KOPT-K1 (cell line): ENCODE measurements around the gene NAPEPLD.
"Not testable (repeated sequence)": the region's sequence is repeated elsewhere in the genome, so short reads cannot be mapped to it uniquely, and the experiment has no call there.

ENCODE experiments used
- H3K27ac ChIP-seq: fragments of 200-600 bp; sonication (generic); 2 replicates; pipeline ENCODE4 v1.5.1; 2016; ENCODE audit warnings: antibody characterized with exemption, mild to moderate bottlenecking, low read depth, low read length; ENCODE audit not compliant: poor library complexity, severe bottlenecking
- H3K36me3 ChIP-seq: fragments of 200-600 bp; sonication (generic); 2 replicates; pipeline ENCODE4 v1.5.1; 2017; ENCODE audit warnings: antibody characterized with exemption, mild to moderate bottlenecking, low read length, moderate library complexity; ENCODE audit not compliant: insufficient read depth
- H3K9me3 ChIP-seq: fragments of 200-600 bp; sonication (generic); 2 replicates; pipeline ENCODE4 v1.5.1; 2017; ENCODE audit warnings: antibody characterized with exemption, low read length, mild to moderate bottlenecking; ENCODE audit not compliant: insufficient read depth, poor library complexity, severe bottlenecking

Gene NAPEPLD

GRCh38 chr7:103073989-103074518 lies 74.8 kb downstream of the NAPEPLD start:
- Histone ChIP-seq H3K9me3 (peaks cover under 1% of the 10 kb centered on the region), H3K27ac (peak overlapping the region; percentile 78), H3K36me3 (no peaks in the 10 kb centered on the region)

GRCh38 chr7:103071000-103071399 lies 77.9 kb downstream of the NAPEPLD start:
- Histone ChIP-seq H3K36me3 (no peaks in the 10 kb centered on the region), H3K27ac (no peak overlapping the region), H3K9me3 (peaks cover 4% of the 10 kb centered on the region)

GRCh38 chr7:103068414-103069403 lies 80.2 kb downstream of the NAPEPLD start:
- H3K9me3 ChIP-seq: peaks cover 4% of the 10 kb centered on the region
- H3K36me3 ChIP-seq: no peaks in the 10 kb centered on the region
- H3K27ac ChIP-seq: no peak overlapping the region

GRCh38 chr7:103065667-103066066 lies 83.2 kb downstream of the NAPEPLD start:
- H3K9me3 ChIP-seq: peaks cover 4% of the 10 kb centered on the region
- H3K27ac ChIP-seq: no peak overlapping the region
- H3K36me3 ChIP-seq: no peaks in the 10 kb centered on the region

GRCh38 chr7:103063895-103064294 lies 85.0 kb downstream of the NAPEPLD start:
- peaks cover 2% of the 10 kb centered on the region for H3K9me3 ChIP-seq
- no peak overlapping the region for H3K27ac ChIP-seq
- H3K36me3 ChIP-seq: no peaks in the 10 kb centered on the region

GRCh38 chr7:103059471-103059870 lies 89.4 kb downstream of the NAPEPLD start:
- no peaks in the 10 kb centered on the region for H3K9me3 ChIP-seq
- H3K36me3 ChIP-seq: no peaks in the 10 kb centered on the region
- H3K27ac ChIP-seq: no peak overlapping the region

GRCh38 chr7:103058122-103058521 lies 90.8 kb downstream of the NAPEPLD start:
- H3K27ac ChIP-seq: no peak overlapping the region
- no peaks in the 10 kb centered on the region for H3K36me3 ChIP-seq
- no peaks in the 10 kb centered on the region for H3K9me3 ChIP-seq

- not testable (repeated sequence) for H3K9me3 ChIP-seq, H3K36me3 ChIP-seq, H3K27ac ChIP-seq
Observed at GRCh38 chr7:103056006-103056405, 92.9 kb downstream of the NAPEPLD start.

- Histone ChIP-seq H3K36me3 (no peaks in the 10 kb centered on the region; the same call in 1 of the 2 replicates), H3K9me3 (peaks cover 29% of the 10 kb centered on the region), H3K27ac (no peak overlapping the region)
Observed at GRCh38 chr7:103051519-103051918, 97.4 kb downstream of the NAPEPLD start.
